A549 (cell line): ENCODE results near the gene NAA60.

Source experiments
- CTCF ChIP-seq: fragments of >200 bp; sonication (Bioruptor Twin); formaldehyde crosslinking; IDR thresholded peaks from 3 replicates; pipeline ENCODE4 v1.5.1; 2016
- EP300 ChIP-seq, 2 experiments: fragments of >200 bp; sonication (Bioruptor Twin); formaldehyde crosslinking; IDR thresholded peaks; 2 replicates in 1 of 2; 3 replicates in 1 of 2; pipeline ENCODE4 v1.6.1; 2016 to 2017
- TF ChIP-seq, protein P1 (sequence below): IDR thresholded peaks from 2 replicates; pipeline ENCODE4 v1.6.1; 2012; ENCODE audit warnings: low read depth, borderline replicate concordance

GRCh38 chr16:3510416-3510815 lies 66.9 kb downstream of the NAA60 start:
- TF ChIP-seq EP300 (IDR thresholded peaks at IDR 0.05) = no peak
- no peak for TF ChIP-seq CTCF
- TF ChIP-seq, protein P1, sequence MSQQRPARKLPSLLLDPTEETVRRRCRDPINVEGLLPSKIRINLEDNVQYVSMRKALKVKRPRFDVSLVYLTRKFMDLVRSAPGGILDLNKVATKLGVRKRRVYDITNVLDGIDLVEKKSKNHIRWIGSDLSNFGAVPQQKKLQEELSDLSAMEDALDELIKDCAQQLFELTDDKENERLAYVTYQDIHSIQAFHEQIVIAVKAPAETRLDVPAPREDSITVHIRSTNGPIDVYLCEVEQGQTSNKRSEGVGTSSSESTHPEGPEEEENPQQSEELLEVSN = no peak
